K562 (cell line): ENCODE data around the gene B3GALNT2. TPM values are rescaled to one million over a fixed set of nuclear protein-coding genes. Genes with fewer than 3 reads are reported as not detected.

Source experiments
- ATF1 ChIP-seq, 2 experiments: fragments of 450-650 bp in 1 of 2; IDR thresholded peaks; 2 replicates each; pipeline ENCODE4 v1.6.1; 2016; ENCODE audit warnings: missing compliant biosample characterization in 1 of 2, missing genetic modification characterization in 1 of 2
- BMI1 ChIP-seq: fragments of 150-350 bp; IDR thresholded peaks from 2 replicates; pipeline ENCODE4 v1.6.1; 2014; ENCODE audit warnings: low read length
- CHCHD3 ChIP-seq: fragments of 250-450 bp; sonication (Bioruptor Pico); IDR thresholded peaks from 2 replicates; pipeline ENCODE4 v2.1.2; 2022; ENCODE audit warnings: mild to moderate bottlenecking
- CTBP1 ChIP-seq: fragments of 450-650 bp; IDR thresholded peaks from 2 replicates; pipeline ENCODE4 v1.6.1; 2016; ENCODE audit warnings: borderline replicate concordance
- DIDO1 ChIP-seq: fragments of 450-650 bp; IDR thresholded peaks from 2 replicates; pipeline ENCODE4 v1.6.1; 2016; ENCODE audit warnings: low read depth, missing biosample characterization, missing genetic modification characterization
- ETV1 ChIP-seq: fragments of 450-650 bp; conservative IDR thresholded peaks from 2 replicates; pipeline ENCODE4 v1.6.1; 2016; ENCODE audit warnings: missing genetic modification characterization, control low read depth, low read depth, missing compliant biosample characterization
- ETV6 ChIP-seq, 3 experiments: fragments of 150-350 bp in 1 of 3; sonication (generic) in 1 of 3; formaldehyde crosslinking in 1 of 3; IDR thresholded peaks; 2 replicates each; pipeline versions ENCODE4 v1.6.1 to v1.8.0; 2014 to 2022; ENCODE audit warnings: borderline replicate concordance in 2 of 3, low read depth in 2 of 3, antibody characterized with exemption in 1 of 3, low read length in 1 of 3, mild to moderate bottlenecking in 1 of 3, missing genetic modification reagents in 1 of 3
- GATA2 ChIP-seq: sonication (generic); formaldehyde crosslinking; IDR thresholded peaks from 2 replicates; pipeline ENCODE4 v1.4.0; 2020; ENCODE audit warnings: mild to moderate bottlenecking, missing genetic modification reagents
- HEY1 ChIP-seq: fragments of 250-450 bp; sonication (Bioruptor Pico); IDR thresholded peaks from 2 replicates; pipeline ENCODE4 v1.5.0; 2020; ENCODE audit warnings: mild to moderate bottlenecking, moderate library complexity, borderline replicate concordance
- MCM7 ChIP-seq, 2 experiments: fragments of 450-650 bp; IDR thresholded peaks; 2 replicates each; pipeline ENCODE4 v1.6.1; 2016 to 2018
- MIER1 ChIP-seq: fragments of 450-650 bp; IDR thresholded peaks from 2 replicates; pipeline ENCODE4 v1.6.1; 2016; ENCODE audit warnings: antibody characterized with exemption, mild to moderate bottlenecking, low read depth
- PRDM10 ChIP-seq: fragments of 450-650 bp; IDR thresholded peaks from 2 replicates; pipeline ENCODE4 v1.6.1; 2018; ENCODE audit not compliant: partially characterized antibody
- PYGO2 ChIP-seq: fragments of 450-650 bp; IDR thresholded peaks from 2 replicates; pipeline ENCODE4 v1.6.1; 2016; ENCODE audit warnings: mild to moderate bottlenecking, missing genetic modification characterization, moderate library complexity, missing compliant biosample characterization
- SRSF7 ChIP-seq: fragments of 200-400 bp; formaldehyde crosslinking; optimal IDR thresholded peaks from 2 replicates; pipeline ENCODE3; 2017; ENCODE audit warnings: mild to moderate bottlenecking, low read depth, low read length
- ZBTB12 ChIP-seq: fragments of 250-450 bp; sonication (Bioruptor Pico); IDR thresholded peaks from 2 replicates; pipeline ENCODE4 v1.4.0; 2020
- ZBTB9 ChIP-seq: fragments of 450-650 bp; formaldehyde crosslinking; IDR thresholded peaks from 2 replicates; pipeline ENCODE4 v1.4.0; 2020; ENCODE audit warnings: mild to moderate bottlenecking, moderate library complexity
- ZNF518B ChIP-seq: fragments of 250-450 bp; sonication (Bioruptor Pico); IDR thresholded peaks from 2 replicates; pipeline ENCODE4 v1.5.0; 2021; ENCODE audit warnings: mild to moderate bottlenecking, moderate library complexity
- polyA plus RNA-seq, 8 experiments: library from polyadenylated mRNA; depleted of rRNA in 4 of 8; stranded (reverse) in 5 of 8; unstranded in 3 of 8; fragments of >200 nt; fragmentation: Nextera tagmentation in 2 of 8; fragmentation: Illumina TruSeq in 1 of 8; extraction: Ambion mirVana in 2 of 8; extraction: Trizol in 1 of 8; gene quantifications; 2 replicates each; pipeline versions ENCODE4 v1.2.1 to v1.2.3, GENCODE V29; 2011 to 2014; ENCODE audit warnings: inconsistent platforms in 1 of 8, missing spikeins in 1 of 8
- total RNA-seq, 7 experiments: library from RNA; depleted of rRNA in 6 of 7; stranded (reverse); fragments of >200 nt in 6 of 7; fragmentation: Illumina TruSeq in 2 of 7; extraction: Trizol in 2 of 7; gene quantifications; 2 replicates each; pipeline versions ENCODE4 v1.2.1 to v1.2.3, GENCODE V29; 2011 to 2021; ENCODE audit warnings: low replicate concordance in 1 of 7

The B3GALNT2 gene
- total and polyA plus RNA-seq, 9 of the 15 experiments (the other 6 are each of a cell fraction or from before 2014, with no cell fraction given), result 2.0 to 31.7 (median 22.9) TPM

- no peak for TF ChIP-seq PRDM10
- TF ChIP-seq ETV1, result no peak
- no peak for TF ChIP-seq DIDO1
- TF ChIP-seq SRSF7, result no peak
- TF ChIP-seq ZBTB9, result 0 out of 2 replicates have a peak, but pooled peaks have one; percentile 22
- peak; percentile 68; the same call in 1 of the 2 replicates for TF ChIP-seq GATA2
- TF ChIP-seq CTBP1, result no peak
- TF ChIP-seq PYGO2 (tag), result no peak
- TF ChIP-seq ATF1 (CRISPR knock-in tag; IDR thresholded peaks at IDR 0.05), result no peak
- TF ChIP-seq ATF1 (tag; IDR thresholded peaks at IDR 0.05), result 0 out of 2 replicates have a peak, but pooled peaks have one; percentile 11
- no peak for TF ChIP-seq CHCHD3 (CRISPR knock-in tag)
- peak; percentile 60; the same call in 1 of the 2 replicates for TF ChIP-seq BMI1
- no peak for TF ChIP-seq ZBTB12 (CRISPR knock-in tag)
- TF ChIP-seq ETV6 (IDR thresholded peaks at IDR 0.05; ENCODE audit: borderline replicate concordance in 1 of 2, low read depth in 2 of 2, low read length in 1 of 2), result no peak
- TF ChIP-seq ETV6 (CRISPR knock-in tag; IDR thresholded peaks at IDR 0.05; ENCODE audit: borderline replicate concordance), result no peak
- TF ChIP-seq MCM7 (IDR thresholded peaks at IDR 0.05), result no peak
- no peak for TF ChIP-seq ZNF518B (CRISPR knock-in tag)
- no peak for TF ChIP-seq MIER1
- no peak for TF ChIP-seq HEY1
Observed at GRCh38 chr1:235513495-235514366, 9.5 kb upstream of the B3GALNT2 start (continued).
